ENCODE measurements around the gene CHST10.

DNA sequence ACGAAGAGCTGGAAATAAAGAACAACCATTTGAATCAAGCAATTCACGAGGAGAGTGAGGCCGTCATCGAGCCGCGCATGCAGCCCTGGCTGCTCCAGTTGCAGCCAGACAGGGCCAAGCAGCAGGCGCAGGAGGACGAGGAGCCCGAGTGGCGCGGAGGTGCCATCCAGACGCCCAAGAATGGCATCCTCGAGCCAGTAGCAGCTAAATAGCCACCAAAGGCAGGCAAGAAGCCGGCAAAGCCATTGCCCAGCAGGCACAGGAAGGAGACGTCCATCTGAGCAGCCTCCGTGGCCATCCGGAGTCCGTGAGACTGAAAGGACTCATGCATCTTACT is 8.9 kb upstream of the CHST10 start:
- no peak for TF ChIP-seq CTCF (IDR thresholded peaks at IDR 0.05)
- no peak for TF ChIP-seq EP300 (IDR thresholded peaks at IDR 0.05)
- TF ChIP-seq POLR2AphosphoS5 (IDR thresholded peaks at IDR 0.05), result no peak

Data from esophagus muscularis mucosa (tissue), 4 donors.